Liver (tissue), 9 donors: Measurements from ENCODE around the gene OR2D3. TPM values are rescaled to one million over a fixed set of nuclear protein-coding genes. Genes with fewer than 3 reads are reported as not detected.

Experiments
- DNase-seq: peaks from one replicate; pipeline ENCODE4 v3.0.0-alpha.2; 2017; ENCODE audit warnings: low spot score
- H3K27ac ChIP-seq, 2 donors: one replicate each; pipeline ENCODE4 v1.7.0; 2013; ENCODE audit warnings: inconsistent platforms in 2 of 2, low read length in 2 of 2, control low read depth in 1 of 2, low read depth in 1 of 2, mild to moderate bottlenecking in 1 of 2
- H3K27me3 ChIP-seq, 4 donors: one replicate each; pipeline versions ENCODE4 v1.6.1 to v1.7.0; 2013; ENCODE audit warnings: low read length in 3 of 4, inconsistent platforms in 1 of 4, mild to moderate bottlenecking in 1 of 4, moderate library complexity in 1 of 4; ENCODE audit not compliant: control insufficient read depth in 4 of 4, insufficient read depth in 4 of 4
- H3K36me3 ChIP-seq, 4 donors: one replicate each; pipeline versions ENCODE4 v1.6.1 to v1.7.0; 2013; ENCODE audit warnings: low read length in 3 of 4, mild to moderate bottlenecking in 3 of 4, low read depth in 1 of 4, moderate library complexity in 1 of 4; ENCODE audit not compliant: control insufficient read depth in 4 of 4, insufficient read depth in 3 of 4
- H3K4me1 ChIP-seq, 4 donors: one replicate each; pipeline versions ENCODE4 v1.6.1 to v1.7.0; 2013; ENCODE audit warnings: low read length in 3 of 4, mild to moderate bottlenecking in 3 of 4, moderate library complexity in 1 of 4; ENCODE audit not compliant: control insufficient read depth in 4 of 4, insufficient read depth in 4 of 4
- H3K4me3 ChIP-seq, 3 donors: one replicate each; pipeline versions ENCODE4 v1.6.1 to v1.7.0; 2013; ENCODE audit warnings: low read length in 3 of 3, control low read depth in 1 of 3, low read depth in 1 of 3, mild to moderate bottlenecking in 1 of 3
- H3K9ac ChIP-seq, 2 donors: one replicate each; pipeline ENCODE4 v1.7.0; 2013; ENCODE audit warnings: low read length in 2 of 2, mild to moderate bottlenecking in 2 of 2, moderate library complexity in 2 of 2, control low read depth in 1 of 2, low read depth in 1 of 2
- H3K9me3 ChIP-seq, 4 donors: one replicate each; pipeline versions ENCODE4 v1.6.1 to v1.7.0; 2013; ENCODE audit warnings: low read length in 3 of 4; ENCODE audit not compliant: control insufficient read depth in 4 of 4
- CTCF ChIP-seq: fragments of 150-350 bp; IDR thresholded peaks from 2 replicates; pipeline ENCODE4 v1.5.1; 2017; ENCODE audit warnings: improper control_type of control experiment, low read depth, low read length; ENCODE audit not compliant: missing input control
- EGR1 ChIP-seq, 2 donors: IDR thresholded peaks; 2 replicates each; pipeline ENCODE4 v1.6.1; 2016 to 2018; ENCODE audit warnings: antibody characterized with exemption in 2 of 2, low read depth in 2 of 2
- FOXA1 ChIP-seq: IDR thresholded peaks from 2 replicates; pipeline ENCODE4 v1.6.1; 2016; ENCODE audit warnings: antibody characterized with exemption
- FOXA2 ChIP-seq: IDR thresholded peaks from 2 replicates; pipeline ENCODE4 v1.6.1; 2016; ENCODE audit warnings: antibody characterized with exemption
- GABPA ChIP-seq, 2 donors: IDR thresholded peaks in 1 of 2; conservative IDR thresholded peaks in 1 of 2; 2 replicates each; pipeline ENCODE4 v1.6.1; 2016; ENCODE audit warnings: antibody characterized with exemption in 2 of 2, mild to moderate bottlenecking in 1 of 2, moderate library complexity in 1 of 2
- HNF4A ChIP-seq, 2 donors: conservative IDR thresholded peaks; 2 replicates each; pipeline ENCODE4 v1.6.1; 2016; ENCODE audit warnings: antibody characterized with exemption in 2 of 2, mild to moderate bottlenecking in 2 of 2
- HNF4G ChIP-seq: IDR thresholded peaks from 2 replicates; pipeline ENCODE4 v1.6.1; 2016; ENCODE audit warnings: antibody characterized with exemption
- JUND ChIP-seq, 2 donors: IDR thresholded peaks; 2 replicates each; pipeline ENCODE4 v1.6.1; 2016; ENCODE audit warnings: antibody characterized with exemption in 2 of 2
- NR2F2 ChIP-seq: IDR thresholded peaks from 2 replicates; pipeline ENCODE4 v1.6.1; 2016; ENCODE audit warnings: antibody characterized with exemption
- RAD21 ChIP-seq, 2 donors: IDR thresholded peaks; 2 replicates each; pipeline ENCODE4 v1.6.1; 2016; ENCODE audit warnings: antibody characterized with exemption in 2 of 2, mild to moderate bottlenecking in 2 of 2
- REST ChIP-seq: IDR thresholded peaks from 2 replicates; pipeline ENCODE4 v1.6.1; 2016; ENCODE audit warnings: antibody characterized with exemption, mild to moderate bottlenecking
- RXRA ChIP-seq, 2 donors: IDR thresholded peaks; 2 replicates each; pipeline ENCODE4 v1.6.1; 2017 to 2018; ENCODE audit warnings: antibody characterized with exemption in 2 of 2, mild to moderate bottlenecking in 1 of 2
- SP1 ChIP-seq: IDR thresholded peaks from 2 replicates; pipeline ENCODE4 v1.6.1; 2018; ENCODE audit warnings: antibody characterized with exemption, mild to moderate bottlenecking
- TAF1 ChIP-seq: conservative IDR thresholded peaks from 2 replicates; pipeline ENCODE4 v1.6.1; 2016; ENCODE audit warnings: antibody characterized with exemption, mild to moderate bottlenecking
- YY1 ChIP-seq: IDR thresholded peaks from 2 replicates; pipeline ENCODE4 v1.6.1; 2016; ENCODE audit warnings: antibody characterized with exemption, mild to moderate bottlenecking
- WGBS: extraction: QIAGEN DNeasy Blood & Tissue Kit; methylation state at CpG from one replicate; pipeline ENCODE4 v1.1.7; 2013; 5-methylcytosine and 5-hydroxymethylcytosine counted together
- polyA plus RNA-seq, 2 donors: library from polyadenylated mRNA; stranded (reverse) in 1 of 2; unstranded in 1 of 2; fragments of 200-250 nt in 1 of 2; fragments of >200 nt in 1 of 2; fragmentation: Nextera tagmentation in 1 of 2; extraction: Ambion mirVana in 1 of 2; gene quantifications; one replicate each; pipeline versions ENCODE4 v1.2.1 to v1.2.3, GENCODE V29; 2013 to 2015
- total RNA-seq, 2 donors: library from RNA; depleted of rRNA; stranded (reverse); fragments of >200 nt; gene quantifications; one replicate each; pipeline ENCODE4 v1.2.3, GENCODE V29; 2014
- TF ChIP-seq, protein P1 (sequence below): IDR thresholded peaks from 2 replicates; pipeline ENCODE4 v1.6.1; 2016; ENCODE audit warnings: antibody characterized with exemption
- TF ChIP-seq, protein P2 (sequence below): IDR thresholded peaks from 2 replicates; pipeline ENCODE4 v1.6.1; 2016; ENCODE audit warnings: antibody characterized with exemption
- TF ChIP-seq, protein P3 (sequence below): IDR thresholded peaks from 2 replicates; pipeline ENCODE4 v1.6.1; 2016; ENCODE audit warnings: antibody characterized with exemption
- donor health status: healthy.
- donor health status: healthy.
- donor health status: healthy.
- donor health status: healthy.
- donor health status: healthy.

The OR2D3 gene
- total and polyA plus RNA-seq, 4 donors, result not detected

DNA sequence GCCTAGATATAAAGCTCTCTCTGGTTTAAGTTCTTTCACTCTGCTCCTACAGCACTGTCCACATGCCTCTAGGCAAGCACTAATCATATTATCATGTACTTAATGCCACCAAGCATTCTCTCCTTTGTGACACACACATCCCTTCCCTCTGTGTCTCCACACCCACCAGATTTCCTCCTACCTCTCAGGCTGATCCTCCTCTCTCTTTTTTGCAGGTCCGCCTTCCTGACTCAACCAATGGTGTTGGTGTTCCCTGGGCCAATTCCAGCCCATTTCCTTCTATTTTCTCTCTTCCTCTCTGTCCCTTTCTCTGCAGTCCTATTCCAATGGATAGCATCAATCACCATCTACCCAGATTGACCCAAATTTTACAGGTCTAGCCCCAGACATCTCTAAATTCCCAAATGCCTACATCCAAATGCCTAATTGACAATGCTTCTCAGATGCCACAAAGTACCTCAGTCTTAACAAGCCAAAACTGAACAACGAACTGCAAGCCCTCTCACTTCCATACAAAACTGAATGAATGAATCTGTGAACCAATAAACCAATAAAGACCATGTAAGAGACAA lies 4.9 kb downstream of the OR2D3 start (continued):
- TF ChIP-seq JUND (IDR thresholded peaks at IDR 0.05), result no peak
- no peak for TF ChIP-seq SP1
- no peak for TF ChIP-seq HNF4G
- no peak for TF ChIP-seq RXRA (IDR thresholded peaks at IDR 0.05)
- TF ChIP-seq FOXA2, result no peak

DNA sequence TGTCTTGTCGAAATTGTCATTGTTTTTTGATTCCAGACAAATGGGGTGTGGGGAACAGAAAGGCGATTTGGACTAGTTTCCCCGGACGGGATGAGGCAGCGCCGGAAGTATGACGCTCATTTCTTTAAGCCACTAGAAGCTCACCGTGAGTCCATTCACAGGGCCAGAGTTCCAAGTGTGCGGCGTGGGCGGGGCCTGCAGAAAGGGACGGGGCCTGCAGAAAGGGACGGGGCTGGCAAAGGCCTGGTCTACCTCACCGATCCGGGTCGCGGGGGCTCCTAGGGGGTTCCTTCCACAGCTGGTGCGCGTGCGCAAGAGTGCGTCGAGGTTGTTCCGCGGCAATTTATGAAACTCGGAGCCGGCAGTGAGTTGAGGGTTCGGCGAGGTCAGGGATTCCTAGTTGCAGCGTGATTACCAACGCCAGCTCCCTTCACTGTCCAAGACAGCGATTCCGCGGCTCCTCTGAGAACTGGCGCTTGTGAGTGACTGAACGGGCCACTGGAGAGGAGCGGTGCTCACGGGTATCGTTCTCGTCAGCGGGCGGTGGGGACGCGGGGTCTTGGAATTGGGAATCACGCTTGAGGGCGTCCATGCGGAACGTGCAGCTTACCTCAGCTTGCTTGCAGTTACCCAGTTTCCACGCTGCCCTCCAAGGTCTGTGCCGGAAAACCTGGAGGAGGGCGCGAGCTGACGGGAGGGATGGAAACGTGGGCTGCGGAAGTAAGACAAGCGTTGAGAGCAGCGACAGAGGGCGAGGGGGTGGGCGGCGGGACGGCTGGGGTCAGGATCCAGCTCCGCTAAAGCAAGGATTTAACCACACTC lies 5.6 kb downstream of the OR2D3 start, which contains the start of gene ZNF215:
TSS of gene ZNF215 (plus strand) at position 219 of the 822 bp plus-strand sequence. CDS start 5,847 bp downstream, outside the sequence.
- TF ChIP-seq, protein P1, sequence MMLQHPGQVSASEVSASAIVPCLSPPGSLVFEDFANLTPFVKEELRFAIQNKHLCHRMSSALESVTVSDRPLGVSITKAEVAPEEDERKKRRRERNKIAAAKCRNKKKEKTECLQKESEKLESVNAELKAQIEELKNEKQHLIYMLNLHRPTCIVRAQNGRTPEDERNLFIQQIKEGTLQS, result no peak
- Histone ChIP-seq H3K36me3 (no peaks in the 10 kb centered on the region), H3K27me3 (peaks cover 0 to 14% (median 2%) of the 10 kb centered on the region in 4 donors), H3K9me3 (peaks cover 0 to 1% (median 0%) of the 10 kb centered on the region in 4 donors), H3K9ac (no peak within 1 kb of the TSS), H3K4me1 (peaks cover 4 to 9% (median 6%) of the 10 kb centered on the region in 4 donors), H3K4me3 (peak within 1 kb of the TSS; percentile 35 to 65 (median 49)), H3K27ac (no peak within 1 kb of the TSS)
- 3% methylated on average over 61 of the region's 61 CpGs for WGBS
- peak; percentile 47 for DNase-seq

DNA sequence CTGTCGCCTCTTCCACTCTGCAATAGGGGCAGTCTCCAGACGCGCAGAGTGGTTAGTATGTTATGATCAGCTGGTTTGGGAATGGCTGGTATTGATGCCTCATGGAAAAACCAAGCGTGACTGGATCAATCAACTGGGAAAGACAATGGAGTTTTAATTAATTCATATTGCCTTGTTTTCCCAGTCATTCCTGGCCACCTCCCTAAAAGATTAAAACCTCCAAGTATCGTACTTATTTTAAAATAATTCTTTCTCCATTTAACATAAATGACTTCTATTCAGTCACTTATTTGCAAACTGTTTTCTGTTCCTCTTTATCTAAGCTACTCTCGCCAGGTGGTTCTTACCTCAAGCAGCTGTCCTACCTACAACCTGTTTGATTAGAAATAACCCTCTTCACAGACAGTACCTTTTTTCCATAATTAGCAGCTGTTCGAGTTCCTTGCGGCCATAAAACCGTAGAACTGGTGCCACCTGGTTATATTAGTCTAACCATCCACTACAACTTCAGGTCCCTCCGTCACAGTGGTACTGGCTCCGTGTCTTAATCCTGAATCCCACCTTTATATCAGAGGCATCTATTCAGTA lies 6.3 kb downstream of the OR2D3 start:
- no peak overlapping the region for H3K9ac ChIP-seq
- H3K36me3 ChIP-seq, result no peaks in the 10 kb centered on the region
- H3K4me1 ChIP-seq, result peaks cover 4 to 9% (median 6%) of the 10 kb centered on the region in 4 donors
- 16% methylated on average over 11 of the region's 11 CpGs for WGBS
- H3K4me3 ChIP-seq, result peak overlapping the region in 2 of 3 donors; percentile 35 to 49
- peaks cover 0 to 14% (median 2%) of the 10 kb centered on the region in 4 donors for H3K27me3 ChIP-seq
- no peak overlapping the region for H3K27ac ChIP-seq
- peaks cover 0 to 1% (median 0%) of the 10 kb centered on the region in 4 donors for H3K9me3 ChIP-seq
- DNase-seq, result no peak
- TF ChIP-seq NR2F2, result no peak
- TF ChIP-seq HNF4G, result no peak
- TF ChIP-seq HNF4A (conservative IDR thresholded peaks at IDR 0.05), result no peak
- TF ChIP-seq, protein P2, sequence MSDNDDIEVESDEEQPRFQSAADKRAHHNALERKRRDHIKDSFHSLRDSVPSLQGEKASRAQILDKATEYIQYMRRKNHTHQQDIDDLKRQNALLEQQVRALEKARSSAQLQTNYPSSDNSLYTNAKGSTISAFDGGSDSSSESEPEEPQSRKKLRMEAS, result no peak
- no peak for TF ChIP-seq FOXA2
- no peak for TF ChIP-seq SP1
- no peak for TF ChIP-seq YY1
- TF ChIP-seq, protein P1, result no peak
- no peak for TF ChIP-seq REST
- no peak for TF ChIP-seq JUND (IDR thresholded peaks at IDR 0.05)
- TF ChIP-seq RXRA (IDR thresholded peaks at IDR 0.05), result no peak
- no peak for TF ChIP-seq CTCF
- no peak for TF ChIP-seq FOXA1
- TF ChIP-seq EGR1 (IDR thresholded peaks at IDR 0.05; ENCODE audit: low read depth in 2 of 2), result no peak
- TF ChIP-seq, protein P3, sequence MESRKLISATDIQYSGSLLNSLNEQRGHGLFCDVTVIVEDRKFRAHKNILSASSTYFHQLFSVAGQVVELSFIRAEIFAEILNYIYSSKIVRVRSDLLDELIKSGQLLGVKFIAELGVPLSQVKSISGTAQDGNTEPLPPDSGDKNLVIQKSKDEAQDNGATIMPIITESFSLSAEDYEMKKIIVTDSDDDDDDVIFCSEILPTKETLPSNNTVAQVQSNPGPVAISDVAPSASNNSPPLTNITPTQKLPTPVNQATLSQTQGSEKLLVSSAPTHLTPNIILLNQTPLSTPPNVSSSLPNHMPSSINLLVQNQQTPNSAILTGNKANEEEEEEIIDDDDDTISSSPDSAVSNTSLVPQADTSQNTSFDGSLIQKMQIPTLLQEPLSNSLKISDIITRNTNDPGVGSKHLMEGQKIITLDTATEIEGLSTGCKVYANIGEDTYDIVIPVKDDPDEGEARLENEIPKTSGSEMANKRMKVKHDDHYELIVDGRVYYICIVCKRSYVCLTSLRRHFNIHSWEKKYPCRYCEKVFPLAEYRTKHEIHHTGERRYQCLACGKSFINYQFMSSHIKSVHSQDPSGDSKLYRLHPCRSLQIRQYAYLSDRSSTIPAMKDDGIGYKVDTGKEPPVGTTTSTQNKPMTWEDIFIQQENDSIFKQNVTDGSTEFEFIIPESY, result no peak
- TF ChIP-seq RAD21 (IDR thresholded peaks at IDR 0.05), result no peak
- TF ChIP-seq GABPA (IDR thresholded peaks at IDR 0.05 in 1 of 2, conservative IDR thresholded peaks at IDR 0.05 in 1 of 2), result no peak
- TF ChIP-seq TAF1, result no peak
